ENCODE results near the gene EIF4ENIF1.
"Not testable (repeated sequence)": the region's sequence is repeated elsewhere in the genome, so short reads cannot be mapped to it uniquely, and the experiment has no call there.

EIF4ENIF1 gene, protein sequence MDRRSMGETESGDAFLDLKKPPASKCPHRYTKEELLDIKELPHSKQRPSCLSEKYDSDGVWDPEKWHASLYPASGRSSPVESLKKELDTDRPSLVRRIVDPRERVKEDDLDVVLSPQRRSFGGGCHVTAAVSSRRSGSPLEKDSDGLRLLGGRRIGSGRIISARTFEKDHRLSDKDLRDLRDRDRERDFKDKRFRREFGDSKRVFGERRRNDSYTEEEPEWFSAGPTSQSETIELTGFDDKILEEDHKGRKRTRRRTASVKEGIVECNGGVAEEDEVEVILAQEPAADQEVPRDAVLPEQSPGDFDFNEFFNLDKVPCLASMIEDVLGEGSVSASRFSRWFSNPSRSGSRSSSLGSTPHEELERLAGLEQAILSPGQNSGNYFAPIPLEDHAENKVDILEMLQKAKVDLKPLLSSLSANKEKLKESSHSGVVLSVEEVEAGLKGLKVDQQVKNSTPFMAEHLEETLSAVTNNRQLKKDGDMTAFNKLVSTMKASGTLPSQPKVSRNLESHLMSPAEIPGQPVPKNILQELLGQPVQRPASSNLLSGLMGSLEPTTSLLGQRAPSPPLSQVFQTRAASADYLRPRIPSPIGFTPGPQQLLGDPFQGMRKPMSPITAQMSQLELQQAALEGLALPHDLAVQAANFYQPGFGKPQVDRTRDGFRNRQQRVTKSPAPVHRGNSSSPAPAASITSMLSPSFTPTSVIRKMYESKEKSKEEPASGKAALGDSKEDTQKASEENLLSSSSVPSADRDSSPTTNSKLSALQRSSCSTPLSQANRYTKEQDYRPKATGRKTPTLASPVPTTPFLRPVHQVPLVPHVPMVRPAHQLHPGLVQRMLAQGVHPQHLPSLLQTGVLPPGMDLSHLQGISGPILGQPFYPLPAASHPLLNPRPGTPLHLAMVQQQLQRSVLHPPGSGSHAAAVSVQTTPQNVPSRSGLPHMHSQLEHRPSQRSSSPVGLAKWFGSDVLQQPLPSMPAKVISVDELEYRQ

GRCh38 chr22:31489632-31490495 lies at the start of gene EIF4ENIF1:
Gene EIF4ENIF1, minus strand, starts transcription at chr22:31489842. Its CDS starts 1,124 bp downstream, at chr22:31488718.
- DNase-seq = peak; percentile 73

DNA sequence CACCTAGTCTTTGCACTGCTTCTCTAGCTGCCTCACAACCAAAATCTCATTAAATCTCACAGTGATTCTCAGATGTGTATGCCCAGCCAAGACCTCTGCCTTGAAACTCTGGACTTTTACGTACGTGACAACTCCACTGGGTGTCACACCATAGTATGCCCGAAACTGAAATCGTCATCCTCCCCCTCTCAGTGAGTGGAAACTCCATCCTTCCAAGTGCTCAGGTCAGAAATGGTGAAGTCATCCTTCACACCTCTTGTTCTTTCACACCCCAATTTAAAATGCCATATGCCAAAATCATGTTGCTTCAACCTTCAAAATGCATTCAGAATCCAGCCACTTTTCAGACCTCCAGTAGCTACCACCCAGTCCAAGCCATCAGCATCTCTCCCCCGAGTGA lies 49.2 kb upstream of the EIF4ENIF1 start:
- DNase-seq = no peak

- DNase-seq = no peak
These were observed 47.4 kb upstream of the EIF4ENIF1 start for GRCh38 chr22:31537019-31537535.

DNA sequence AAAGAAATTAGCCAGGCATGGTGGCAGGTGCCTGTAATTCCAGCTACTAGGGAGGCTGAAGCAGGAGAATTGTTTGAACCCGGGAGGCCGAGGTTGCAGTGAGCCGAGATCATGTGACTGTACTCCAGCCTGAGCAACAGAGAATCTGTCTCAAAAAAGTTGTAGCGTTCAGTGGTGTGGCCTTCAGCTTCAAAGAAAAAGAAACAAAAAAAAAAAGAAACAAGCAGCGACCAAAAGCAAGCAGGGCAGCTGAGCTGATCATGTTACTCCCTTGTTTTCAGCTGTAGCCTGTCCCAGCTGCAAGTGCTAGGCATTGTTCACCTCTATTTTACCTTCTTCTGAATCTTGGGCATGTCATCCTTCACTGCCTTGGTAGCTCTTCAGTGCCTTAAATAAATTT lies 43.7 kb upstream of the EIF4ENIF1 start:
- DNase-seq = no peak

DNA sequence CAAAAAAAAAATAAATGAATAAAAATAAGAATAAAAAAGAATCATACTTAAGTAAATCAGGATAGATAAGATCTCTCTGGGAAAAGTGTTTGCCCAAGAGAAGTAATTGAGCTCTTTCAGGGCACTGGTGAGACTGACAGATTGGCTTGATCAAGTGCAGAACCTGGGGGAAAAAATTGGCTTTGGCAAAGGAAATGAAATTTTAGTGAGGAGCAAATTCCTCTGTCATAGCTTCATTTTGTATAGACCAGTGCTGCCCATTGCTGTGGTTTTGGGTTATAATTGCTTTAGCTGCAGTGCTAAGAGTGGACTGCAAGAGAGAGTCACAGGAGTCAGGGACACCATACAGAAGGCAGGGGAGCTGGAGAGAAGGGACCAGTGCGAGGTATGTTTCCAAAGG lies 42.4 kb upstream of the EIF4ENIF1 start:
- no peak for DNase-seq

- DNase-seq = no peak
These were observed 41.2 kb upstream of the EIF4ENIF1 start for GRCh38 chr22:31530823-31531195.

GRCh38 chr22:31526270-31526669 lies 36.6 kb upstream of the EIF4ENIF1 start:
- no peak for DNase-seq

DNA sequence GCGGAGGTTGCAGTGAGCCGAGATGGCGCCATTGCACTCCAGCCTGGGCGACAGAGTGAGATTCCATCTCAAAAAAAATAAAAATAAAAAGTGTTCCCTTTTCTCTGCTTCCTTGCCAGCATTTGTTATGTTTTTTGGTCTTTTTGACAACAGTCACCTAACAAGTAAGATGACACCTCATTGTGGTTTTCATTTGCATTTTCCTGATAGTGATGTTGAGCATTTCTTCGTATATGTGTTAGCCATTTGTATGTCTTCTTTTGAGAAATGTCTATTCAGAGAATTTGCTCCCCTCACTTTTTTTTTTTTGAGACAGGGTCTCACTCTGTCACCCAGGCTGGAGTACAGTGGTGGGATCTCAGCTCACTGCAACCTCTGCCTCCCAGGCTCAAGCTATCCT lies 34.5 kb upstream of the EIF4ENIF1 start:
- not testable (repeated sequence) for DNase-seq

GRCh38 chr22:31520051-31520450 lies 30.4 kb upstream of the EIF4ENIF1 start:
- no peak for DNase-seq

- no peak for DNase-seq
These were observed 19.6 kb upstream of the EIF4ENIF1 start for GRCh38 chr22:31509061-31509762.

GRCh38 chr22:31508536-31508935 lies 18.9 kb upstream of the EIF4ENIF1 start:
- no peak for DNase-seq

DNA sequence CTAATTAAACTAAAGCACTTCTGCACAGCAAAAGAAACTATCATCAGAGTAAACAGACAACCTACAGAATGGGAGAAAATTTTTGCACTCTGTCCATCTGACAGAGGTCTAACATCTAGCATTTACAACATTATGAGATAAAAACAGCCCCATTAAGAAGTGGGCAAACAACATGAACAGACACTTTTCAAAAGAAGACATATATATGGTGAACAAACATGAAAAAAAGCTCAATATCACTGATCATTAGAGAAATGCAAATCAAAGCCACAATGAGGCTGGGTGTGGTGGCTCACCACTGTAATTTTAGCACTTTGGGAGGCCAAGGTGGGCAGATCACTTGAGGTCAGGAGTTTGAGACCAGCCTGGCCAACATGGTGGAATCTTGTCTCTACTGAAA lies 17.9 kb upstream of the EIF4ENIF1 start:
- DNase-seq = not testable (repeated sequence)

- no peak for DNase-seq
These were observed 14.6 kb upstream of the EIF4ENIF1 start for GRCh38 chr22:31504282-31504681.

GRCh38 chr22:31503211-31503964 lies 13.7 kb upstream of the EIF4ENIF1 start:
- no peak for DNase-seq

GRCh38 chr22:31501738-31502137 lies 12.1 kb upstream of the EIF4ENIF1 start:
- DNase-seq = no peak

DNA sequence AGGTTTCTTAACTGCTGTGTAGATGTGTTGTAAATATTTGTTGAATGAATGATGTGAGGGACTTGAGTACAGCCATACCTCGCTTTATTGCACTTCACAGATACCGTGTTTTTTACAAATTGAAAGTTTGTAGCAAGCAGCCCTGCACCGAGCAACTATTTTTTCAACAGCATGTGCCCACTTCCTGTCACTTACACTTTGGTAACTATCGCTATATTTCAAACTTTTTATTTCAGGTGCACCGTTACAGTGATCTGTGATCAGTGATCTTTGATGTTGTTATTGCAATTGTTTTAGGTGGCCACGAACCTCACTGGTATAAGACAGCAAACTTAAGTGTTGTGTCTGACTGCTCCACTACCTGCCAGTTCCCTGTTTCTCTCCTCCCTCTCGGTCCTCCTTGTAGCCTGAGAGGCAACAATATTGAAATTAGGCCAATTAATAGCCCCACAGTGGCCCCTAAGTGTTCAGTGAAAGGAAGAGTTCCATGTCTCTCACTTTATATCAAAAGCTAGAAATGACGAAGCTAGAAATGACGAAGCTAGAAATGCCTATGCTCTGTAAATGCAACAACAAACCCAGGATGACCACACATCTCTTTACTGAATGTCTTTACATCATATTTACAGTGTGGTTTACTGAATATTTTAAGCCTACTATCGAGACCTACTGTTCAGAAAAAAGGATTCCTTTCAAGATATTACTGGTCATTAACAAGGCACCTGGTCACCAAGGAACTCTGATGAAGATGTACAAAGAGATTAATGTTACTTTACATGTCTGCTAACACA lies 7.7 kb upstream of the EIF4ENIF1 start:
- DNase-seq = no peak

GRCh38 chr22:31496735-31497146 lies 7.1 kb upstream of the EIF4ENIF1 start:
- DNase-seq = no peak

- peak; percentile 88 for DNase-seq
These were observed 6.5 kb upstream of the EIF4ENIF1 start, which contains the start of gene SFI1 for GRCh38 chr22:31496007-31496734. Gene SFI1, plus strand, starts transcription at chr22:31496536. Its CDS starts 11,749 bp downstream, at chr22:31508285.

GRCh38 chr22:31495343-31495742 lies 5.7 kb upstream of the EIF4ENIF1 start:
- no peak for DNase-seq
